Activated CD4-positive, alpha-beta T cell treated with anti-CD3 and anti-CD28 coated beads, Interleukin-2, Interleukin-4, amounts not matched to agents 100 ng/mL and 50 ng/mL, durations not matched to agents 16 hours and 8 hours (primary cell): ENCODE measurements around the gene MAN1C1.

Source experiments
- DNase-seq: peaks from one replicate; pipeline ENCODE4 v3.0.0-alpha.2; 2020; ENCODE audit warnings: low spot score

MAN1C1 gene

DNA sequence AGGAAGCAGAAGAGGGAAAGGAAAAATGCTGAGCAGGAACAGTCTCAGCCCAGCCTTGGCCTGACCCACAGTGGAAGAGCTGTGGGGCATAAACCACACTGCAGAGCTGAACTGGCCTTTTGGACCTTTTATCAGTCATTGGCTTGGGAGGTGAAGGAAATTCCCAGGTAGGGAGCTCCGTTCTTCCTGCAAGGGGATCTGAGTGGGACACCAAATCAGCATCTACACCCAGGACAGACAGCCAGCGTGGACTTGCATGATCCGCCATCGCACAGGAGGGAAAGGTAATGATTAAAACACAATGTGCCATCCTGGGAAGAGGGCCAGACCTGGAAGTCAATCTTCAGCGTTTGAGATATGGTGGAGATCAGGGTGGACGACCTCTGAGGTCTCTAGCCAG, 202.0 kb downstream of the MAN1C1 start:
- no peak for DNase-seq

DNA sequence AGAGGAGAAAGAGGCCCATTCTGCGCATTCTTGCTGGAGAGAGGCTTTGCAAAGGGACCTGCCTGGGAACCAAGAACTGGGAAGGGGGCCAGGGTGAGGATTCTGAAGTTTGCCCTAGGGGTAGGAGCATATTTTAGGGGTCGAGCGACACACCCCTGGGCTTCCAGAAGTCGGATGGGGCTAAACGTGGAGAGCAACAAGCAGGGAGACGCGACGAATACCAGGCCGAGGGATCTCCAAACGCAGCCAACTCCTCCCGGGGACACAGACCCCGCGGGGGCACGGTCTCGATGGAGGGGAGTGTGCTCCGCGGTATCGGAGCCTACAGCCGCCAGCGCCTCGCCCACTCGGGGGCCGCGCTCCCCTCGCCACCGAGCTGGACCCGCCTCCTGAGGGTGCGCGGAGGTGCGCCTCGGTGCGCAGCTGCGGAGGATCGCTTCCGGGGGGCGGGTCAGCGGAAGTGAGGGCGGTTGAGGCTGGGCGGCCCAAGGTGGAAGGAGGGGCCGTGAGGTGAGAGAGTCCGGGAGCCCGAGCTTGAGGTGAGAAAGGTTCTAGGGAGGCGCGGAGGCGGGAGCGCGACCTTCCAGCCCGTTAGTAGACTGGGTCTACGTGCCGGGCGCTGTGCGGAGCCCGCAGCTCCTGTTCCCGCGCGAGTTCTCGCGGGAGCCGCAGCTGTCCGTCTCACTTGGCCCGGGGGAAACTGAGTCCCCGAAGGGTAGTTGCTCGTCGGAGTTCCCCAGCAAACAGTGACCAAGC, 203.1 kb downstream of the MAN1C1 start, which contains the start of gene MTFR1L:
Gene MTFR1L, plus strand, starts transcription at position 464 of the 756 bp plus-strand sequence. CDS start 3,151 bp downstream, outside the sequence.
- peak; percentile 90 for DNase-seq

DNA sequence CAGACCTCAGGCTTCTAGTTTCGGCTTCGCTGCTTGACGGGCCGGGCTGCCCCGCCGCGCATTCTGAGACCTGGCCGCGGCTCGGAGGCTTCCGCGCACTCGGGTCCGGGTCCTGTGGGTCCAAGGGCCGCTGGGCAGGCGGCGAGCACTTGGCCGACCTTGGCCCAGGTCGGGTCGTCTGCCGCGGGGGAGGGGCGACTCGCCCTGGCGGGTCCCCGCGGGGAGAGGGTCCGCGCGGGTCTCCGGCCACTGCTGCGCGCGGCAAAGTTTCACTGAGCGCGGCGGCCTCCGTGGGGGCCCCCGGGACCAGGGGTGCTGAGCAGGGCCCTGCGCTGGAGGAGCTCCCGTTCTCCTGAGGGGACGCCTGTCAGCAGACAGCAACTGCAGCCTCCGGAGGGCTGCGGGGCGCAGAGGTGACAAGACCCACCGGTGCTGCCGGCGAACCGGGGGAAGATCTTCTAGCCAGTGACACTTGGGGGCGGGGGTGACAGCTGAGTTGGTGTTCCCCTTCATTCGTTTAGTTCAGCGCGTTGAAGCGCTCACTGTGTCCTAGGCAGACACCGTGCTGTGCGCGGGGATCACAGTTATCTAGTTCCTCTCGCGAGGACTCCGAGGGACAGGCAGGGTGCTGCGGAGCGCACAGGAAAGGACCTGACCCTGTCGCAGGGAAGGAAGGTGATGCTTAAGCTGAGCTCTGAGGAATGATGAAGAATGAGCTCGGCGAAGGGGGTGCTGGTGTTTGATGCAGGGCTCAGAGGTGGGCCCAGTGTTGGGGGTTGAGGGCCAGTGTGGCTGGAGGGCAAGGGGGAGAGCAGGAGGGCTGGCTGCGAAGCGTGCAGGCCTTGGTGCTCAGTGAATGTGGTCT, 203.9 kb downstream of the MAN1C1 start:
- peak; percentile 70 for DNase-seq

DNA sequence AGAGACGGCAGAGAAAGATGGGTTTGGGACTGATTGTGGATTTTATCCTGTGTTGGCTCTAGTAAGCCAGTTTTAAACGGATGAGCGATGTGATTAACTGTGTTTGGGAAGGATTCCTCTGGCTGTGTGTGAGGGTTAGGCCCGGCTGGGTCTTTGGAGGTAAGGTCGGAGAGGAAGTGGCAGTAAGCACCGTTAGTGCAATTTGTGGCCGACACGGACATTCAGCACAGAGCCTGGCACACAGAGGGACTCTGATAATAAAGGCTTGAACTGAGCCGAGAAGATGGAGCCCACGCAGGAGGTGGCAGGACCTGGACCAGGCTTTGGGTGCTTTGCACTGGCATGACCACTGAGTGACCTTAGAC, 204.5 kb downstream of the MAN1C1 start:
- no peak for DNase-seq

DNA sequence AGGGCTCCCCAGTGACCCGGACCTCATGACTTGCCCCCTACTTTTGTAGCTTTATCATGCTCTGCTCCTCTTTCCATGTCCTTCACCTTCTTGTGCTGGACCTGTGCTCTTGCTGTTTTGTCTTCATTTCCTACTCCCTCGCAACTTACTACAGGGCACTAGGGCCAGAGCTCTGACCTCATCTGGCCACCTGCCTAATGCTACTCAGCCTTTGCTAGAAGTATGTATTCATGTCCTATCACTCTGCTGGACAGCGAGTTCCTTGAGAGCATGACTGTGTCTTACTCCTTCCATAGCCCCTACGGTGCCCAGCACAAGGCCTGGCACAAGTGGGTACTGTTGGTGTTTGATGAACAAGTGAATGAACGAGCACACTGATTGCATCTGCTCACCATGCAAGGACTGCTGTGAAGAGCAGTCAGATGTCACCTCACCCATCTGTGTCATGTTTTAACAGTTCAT, 205.1 kb downstream of the MAN1C1 start:
- DNase-seq = no peak

DNA sequence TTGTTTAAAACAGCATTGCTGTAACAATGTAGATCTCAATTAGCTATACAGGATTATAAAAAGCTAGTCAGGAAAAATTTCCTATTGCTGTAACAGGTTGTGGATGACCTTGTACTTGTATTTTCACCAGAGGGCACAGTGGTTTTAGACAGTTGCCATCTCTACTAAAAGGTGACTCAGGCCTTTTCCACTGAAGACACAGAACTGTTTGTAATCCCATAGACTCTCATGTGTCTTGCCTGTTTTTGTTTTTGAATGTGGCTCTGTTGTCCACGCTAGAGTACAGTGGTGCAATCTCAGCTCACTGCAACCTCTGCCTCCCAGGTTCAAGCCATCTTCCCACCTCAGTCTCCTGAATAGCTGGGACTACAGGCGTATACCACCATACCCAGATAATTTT, 209.0 kb downstream of the MAN1C1 start:
- no peak for DNase-seq

DNA sequence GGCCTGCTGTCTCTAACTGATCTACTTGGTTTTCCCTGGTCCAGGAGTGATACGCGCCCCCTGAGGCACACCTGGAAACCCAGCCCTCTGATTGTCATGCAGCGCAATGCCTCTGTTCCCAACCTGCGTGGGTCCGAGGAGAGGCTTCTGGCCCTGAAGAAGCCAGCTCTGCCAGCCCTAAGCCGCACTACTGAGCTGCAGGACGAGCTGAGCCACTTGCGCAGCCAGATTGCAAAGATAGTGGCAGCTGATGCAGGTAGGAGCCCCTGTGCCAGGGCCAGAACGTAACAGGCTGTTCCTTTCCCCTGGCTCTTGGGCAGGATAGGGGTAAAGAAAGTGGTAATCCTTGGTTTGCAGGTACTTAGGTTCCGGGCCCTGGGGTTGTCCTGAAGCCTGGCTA, 210.0 kb downstream of the MAN1C1 start:
- no peak for DNase-seq

DNA sequence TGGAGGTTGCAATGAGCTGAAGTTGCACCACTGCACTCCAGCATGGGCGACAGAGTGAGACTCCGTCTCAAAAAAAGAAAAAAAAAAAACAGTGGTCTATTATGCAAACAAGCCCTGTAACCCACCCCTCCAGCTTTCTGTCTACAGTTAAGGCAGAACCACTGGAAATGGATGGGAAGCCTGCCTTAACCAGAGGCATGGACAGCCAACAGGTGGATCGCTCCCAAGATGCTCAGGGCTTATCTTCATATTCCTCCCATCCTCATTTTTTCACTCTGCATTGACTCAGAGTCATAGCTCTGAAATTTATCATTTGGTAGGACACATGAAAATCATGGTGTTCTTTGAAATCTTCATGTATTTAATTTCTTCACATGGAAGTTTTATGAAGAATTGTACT, 211.9 kb downstream of the MAN1C1 start:
- no peak for DNase-seq

DNA sequence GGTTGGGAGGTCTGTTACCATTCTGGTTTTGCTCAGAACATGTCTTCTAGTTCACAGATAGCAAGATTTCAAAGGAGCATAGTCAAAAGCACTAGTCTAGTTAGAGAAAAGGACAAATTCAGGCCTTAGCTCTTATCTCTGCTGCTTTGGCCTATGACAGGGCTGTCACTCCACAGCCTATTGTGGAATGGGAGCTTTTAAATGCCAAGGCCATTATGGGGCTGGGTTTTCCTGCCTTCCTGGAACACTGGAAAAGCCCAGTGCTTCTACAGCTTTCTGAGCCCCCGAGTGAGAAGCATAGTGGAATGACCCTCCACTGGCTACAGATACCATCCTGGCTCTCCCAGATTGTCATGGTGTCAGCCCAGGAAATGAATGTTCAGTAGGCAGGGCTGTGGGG, 212.5 kb downstream of the MAN1C1 start:
- no peak for DNase-seq

DNA sequence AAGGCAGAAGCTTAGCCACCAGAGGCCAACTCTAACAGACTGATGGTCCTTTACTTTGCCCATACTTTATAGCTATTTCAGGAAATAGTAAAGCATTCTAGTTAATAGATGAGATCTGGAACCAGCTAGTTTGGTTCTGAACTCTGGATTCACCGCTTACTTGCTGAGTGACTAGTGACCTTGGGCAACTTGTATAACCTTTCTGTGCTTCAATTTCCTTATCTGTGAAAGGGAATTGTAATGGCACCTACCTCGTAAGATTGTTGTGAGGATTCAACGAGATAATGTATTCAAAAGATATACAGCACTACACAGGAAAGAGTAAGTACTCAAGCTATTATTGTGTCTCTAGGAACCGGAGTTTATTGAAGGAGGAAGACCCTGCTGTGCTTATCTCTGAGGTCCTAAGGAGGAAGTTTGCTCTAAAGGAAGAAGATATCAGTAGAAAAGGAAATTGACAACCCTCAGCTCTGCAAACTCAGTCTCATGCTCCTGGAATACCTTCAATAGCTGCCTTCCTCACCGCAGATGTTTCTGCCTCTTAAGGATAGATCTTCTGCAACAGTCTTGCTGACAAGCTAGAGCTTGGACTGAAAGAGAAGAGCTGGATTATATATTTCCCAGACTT, 215.1 kb downstream of the MAN1C1 start:
- DNase-seq = no peak

DNA sequence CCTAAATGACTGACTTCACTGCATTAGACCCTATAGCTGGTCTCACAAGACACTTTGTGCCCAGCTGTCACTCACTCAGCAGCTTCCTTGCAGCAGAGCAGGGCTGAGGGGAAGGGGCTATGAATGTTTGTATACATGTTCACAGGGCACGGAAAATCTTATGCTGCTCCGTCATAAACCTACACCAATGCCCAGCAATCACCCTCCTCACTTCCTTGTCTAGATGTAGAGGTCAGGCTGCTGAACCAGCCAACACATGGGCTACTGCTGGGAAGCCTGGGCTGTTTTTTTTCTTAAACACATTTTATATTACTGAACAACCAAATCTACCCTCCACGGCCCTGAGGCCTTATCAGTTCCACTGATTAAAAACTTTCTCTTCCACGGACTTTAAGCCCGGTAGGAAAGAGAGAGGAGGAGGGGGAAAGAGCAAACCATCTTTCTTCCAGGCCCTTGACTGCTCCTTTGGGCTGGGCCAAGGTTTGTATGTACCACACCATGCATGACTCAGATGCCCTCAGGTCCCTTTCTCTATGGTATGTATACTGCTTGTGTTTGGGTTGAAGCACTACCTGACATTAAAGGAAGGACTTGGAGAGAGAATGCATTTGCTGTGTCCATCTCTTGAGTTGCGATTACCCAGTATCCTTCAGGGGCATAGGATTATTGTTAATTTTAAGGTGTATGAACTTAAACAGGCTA, 215.9 kb downstream of the MAN1C1 start:
- DNase-seq = no peak

DNA sequence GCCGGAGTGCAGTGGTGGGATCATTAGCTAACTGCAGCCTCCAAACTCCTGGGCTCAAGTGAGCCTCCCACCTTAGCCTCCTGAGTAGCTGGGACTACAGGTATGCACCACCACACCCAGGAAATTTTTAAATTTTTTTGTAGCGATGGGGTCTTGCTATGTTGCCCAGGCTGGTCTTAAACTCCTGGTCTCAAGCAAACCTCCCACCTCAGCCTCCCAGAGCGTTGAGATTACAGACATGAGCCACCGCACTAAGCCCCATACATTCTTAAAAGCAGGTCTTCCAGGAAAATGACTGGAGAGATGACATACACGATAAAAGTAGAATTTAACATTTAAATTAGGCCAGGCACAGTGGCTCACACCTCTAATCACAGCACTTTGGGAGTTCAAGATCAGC, 216.6 kb downstream of the MAN1C1 start:
- DNase-seq = no peak
